GM21825 (cell line): ENCODE measurements around the gene PROX2.

ENCODE experiments used
- ATAC-seq: cut with Tn5 transposase; IDR thresholded peaks from one replicate; pipeline ENCODE4 v1.9.1; 2021; ENCODE audit warnings: mild to moderate bottlenecking, moderate library complexity; ENCODE audit not compliant: unreplicated experiment

The PROX2 gene

DNA sequence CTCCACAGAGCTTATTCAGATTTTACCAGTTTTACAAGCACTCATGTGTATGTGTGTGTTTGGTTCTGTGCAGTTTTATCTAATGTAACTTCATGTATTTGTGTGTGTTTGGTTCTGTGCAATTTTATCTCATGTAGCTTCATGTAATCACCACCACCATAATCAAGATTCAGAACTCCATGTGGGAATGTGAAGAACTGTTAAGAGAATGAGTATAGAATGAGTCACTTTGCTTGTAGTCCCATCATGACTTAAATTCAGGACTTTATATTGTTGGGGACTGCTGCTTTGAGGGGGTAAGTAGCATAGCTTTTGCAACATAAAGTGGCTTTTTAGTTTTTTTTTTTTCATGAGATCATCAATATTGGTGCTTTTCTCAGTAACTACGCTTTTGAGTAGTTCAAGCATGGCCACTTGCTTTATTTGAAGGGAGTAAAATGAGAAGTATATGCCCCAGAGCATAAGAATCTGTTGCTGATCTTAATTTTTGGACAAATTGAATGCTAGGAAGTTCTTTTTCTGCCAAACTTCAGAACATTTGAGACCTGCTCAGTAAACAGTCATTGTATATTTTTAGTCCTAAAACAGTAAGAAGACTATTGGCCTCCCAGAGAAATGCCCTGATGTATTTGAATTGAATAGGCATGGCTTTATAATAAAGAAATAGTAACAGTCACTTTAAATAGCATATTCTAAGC, 28.8 kb downstream of the PROX2 start:
- ATAC-seq = no peak

GRCh38 chr14:74846168-74846567, 29.8 kb downstream of the PROX2 start:
- no peak for ATAC-seq

DNA sequence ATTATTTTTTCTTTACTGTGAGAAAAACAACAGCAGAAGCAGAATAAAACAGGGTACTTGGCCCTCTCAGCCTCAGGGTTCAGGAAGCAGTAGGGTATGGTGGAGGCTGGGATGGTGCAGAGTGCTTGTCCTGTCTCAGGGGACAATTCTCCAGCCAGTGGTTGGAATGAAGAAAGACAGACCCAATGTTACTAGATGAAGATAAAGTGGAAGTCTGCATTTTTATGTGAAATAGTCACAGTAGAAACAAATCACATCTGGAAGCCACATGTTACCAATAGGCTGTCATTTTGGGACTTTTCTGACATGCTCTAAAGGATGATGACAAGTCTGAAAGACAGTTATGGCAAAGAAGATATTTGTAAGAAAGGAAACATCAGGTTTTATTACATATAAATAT, 32.3 kb downstream of the PROX2 start:
- ATAC-seq = no peak

DNA sequence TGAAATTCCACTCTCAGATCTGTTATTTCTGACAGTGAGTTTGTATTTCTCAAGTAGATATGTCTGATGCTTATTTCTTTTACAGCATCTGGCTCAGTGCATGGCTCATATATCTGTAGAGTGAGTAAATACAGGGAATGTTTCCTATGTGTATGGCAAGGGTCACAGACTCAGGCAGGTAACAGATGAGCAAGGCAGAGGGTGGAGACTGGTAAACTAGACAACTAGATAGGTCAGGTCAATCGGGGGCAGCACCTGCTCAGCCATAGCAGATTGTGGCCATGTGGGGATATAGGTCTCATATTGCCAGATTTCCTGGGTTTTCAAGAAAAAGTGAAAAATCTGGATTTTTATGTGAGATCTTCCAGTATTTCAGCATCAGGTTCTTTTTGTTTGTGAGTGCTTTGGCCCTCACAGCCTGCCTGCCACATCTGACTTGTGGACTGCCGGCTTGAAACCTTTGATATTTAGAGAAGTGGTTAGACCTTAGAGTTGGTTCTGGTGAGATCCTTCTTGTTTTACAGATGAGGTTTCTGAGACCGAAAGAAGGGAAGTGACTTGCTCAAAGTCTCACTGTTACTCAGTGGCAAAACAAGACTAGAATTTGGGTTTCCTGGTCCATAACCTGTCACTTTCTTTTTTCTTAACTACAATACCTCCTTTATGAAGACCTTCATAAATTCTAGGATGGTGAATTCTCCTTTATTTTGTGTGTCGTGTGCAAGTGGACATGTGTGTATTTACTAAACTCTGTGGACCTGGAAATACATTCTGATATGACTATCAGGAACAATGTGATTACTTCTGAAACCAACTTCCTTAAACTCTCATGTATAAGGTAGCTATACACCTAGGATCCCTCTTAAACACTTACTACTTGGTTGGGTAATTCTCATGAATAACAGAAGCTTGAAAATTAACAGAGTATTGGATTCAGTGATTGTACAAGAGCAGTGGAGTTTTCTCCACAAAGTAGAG, 34.4 kb downstream of the PROX2 start:
- ATAC-seq = peak; percentile 73

DNA sequence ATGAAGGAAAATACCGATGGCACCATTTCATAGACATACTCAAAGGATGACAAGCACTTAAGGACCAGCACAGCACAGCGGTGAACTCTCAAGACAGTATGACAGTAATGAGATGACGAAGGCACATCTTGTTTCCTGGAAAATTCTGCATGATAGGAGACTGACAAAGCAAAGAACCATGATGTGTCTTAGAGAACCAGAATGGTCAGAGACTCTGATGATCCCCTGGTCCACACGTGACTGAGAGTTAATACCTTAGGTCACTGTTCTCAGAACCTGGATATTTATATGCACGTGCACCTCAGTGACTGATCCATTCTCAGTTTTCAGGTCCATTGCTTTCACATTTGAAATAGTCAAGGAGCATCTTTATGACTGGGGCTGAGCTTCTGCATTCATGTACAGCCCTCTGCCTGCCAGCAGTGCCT, 35.3 kb downstream of the PROX2 start:
- ATAC-seq = peak; percentile 36

- ATAC-seq = no peak
These were observed 37.8 kb downstream of the PROX2 start for GRCh38 chr14:74838166-74838565.

DNA sequence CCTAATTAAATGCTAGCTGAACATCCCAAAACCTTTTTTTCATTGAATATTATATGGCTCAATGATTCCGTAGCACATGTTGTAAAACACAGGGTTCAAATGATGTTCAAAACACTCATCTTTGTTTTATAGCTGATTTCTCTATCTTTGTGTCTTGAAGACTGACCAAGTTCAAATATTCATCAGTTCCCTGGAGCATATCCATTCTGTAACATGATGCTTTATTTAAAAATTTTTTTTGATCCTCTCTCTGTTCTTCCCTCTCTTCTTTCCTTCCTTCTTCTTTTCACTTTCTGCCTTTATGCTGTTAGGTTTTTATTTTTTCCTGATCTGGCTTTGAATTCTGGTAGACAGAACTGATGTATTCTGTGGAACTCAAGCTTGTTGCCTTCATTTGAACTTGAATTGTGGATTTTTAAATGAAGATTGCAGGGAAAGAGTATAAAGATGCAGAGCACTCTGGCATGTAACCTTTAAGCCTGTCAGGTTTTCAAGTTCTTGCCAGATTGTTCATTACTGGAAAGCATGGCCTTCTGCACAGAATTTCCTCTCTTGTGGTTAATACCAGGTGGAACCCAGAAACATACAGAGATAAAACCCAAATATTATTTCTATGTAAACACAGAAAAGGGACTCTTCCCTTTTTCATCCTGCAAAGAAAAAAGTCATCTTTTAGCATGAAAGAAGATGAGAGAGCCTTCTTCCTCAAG, 39.5 kb downstream of the PROX2 start:
- ATAC-seq = no peak

- ATAC-seq = no peak
These were observed 40.2 kb downstream of the PROX2 start for GRCh38 chr14:74835645-74836250.

DNA sequence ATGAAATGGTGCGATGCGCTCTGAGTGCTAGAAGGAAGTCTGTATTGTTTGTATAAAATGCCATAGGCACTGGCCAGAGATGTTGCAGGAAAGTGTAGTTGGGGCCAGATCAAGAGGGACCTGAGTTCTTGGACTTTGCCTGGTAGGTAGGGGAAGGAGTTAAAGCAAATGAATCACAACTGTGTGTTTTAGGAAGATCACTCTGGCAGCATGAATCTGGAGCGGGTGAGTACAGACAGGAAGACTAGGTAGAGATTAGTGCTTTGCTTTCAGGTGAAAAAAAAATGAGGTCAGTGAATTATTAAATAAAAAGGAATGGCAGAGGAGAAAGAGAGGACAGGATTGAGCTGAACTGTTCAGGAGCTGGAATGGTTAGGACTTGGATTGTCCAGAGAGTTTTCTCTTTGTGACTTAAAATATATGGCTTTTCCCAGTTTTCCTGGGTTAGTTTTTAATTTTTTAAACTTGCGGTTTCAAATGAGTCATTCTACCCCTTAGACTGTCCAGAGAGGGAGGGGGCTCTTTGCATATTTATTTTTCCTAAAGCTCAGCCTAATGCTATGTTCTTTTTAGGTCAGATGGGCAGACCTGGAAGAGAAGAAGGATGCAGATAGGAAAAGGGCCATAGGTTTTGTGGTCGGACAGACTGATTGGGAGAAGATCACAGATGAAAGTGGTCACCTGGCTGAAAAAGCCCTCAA, 41.1 kb downstream of the PROX2 start:
- no peak for ATAC-seq

DNA sequence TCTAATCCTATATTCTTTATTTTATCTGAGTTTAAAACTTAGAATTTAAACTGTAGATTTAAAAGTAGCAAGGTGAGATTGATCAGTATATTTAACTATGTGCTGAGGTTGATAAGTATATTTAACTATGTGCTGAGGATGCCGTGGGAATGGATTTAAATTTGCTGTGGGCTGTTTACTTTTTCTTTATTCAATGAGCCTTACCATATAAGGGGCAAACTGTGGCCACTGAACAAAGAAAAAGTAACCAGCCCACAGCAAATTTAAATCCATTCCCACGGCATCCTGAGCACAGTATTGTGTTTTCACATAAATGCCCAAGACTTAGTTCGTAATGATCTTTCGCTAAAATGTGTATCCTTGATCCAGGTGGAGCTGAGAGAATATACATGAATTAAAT, 43.1 kb downstream of the PROX2 start:
- no peak for ATAC-seq

DNA sequence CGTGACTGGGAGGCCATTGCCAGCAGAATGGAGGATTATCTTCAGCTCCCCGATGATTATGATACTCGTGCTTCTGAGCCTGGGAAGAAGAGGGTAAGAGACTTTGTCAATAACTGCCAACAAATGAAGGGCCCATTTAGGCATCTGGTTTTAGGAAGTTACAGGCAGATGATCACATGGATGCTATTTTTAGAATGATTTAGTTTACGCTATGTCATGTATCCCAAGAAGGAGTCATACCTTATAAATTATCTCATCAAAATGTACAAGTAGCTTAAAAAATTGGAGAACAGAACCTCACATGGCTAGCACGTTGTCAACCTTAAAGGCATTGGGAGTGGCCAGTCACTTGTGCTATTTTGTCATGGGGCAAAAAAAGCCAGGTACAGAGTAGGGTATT, 46.7 kb downstream of the PROX2 start:
- no peak for ATAC-seq

DNA sequence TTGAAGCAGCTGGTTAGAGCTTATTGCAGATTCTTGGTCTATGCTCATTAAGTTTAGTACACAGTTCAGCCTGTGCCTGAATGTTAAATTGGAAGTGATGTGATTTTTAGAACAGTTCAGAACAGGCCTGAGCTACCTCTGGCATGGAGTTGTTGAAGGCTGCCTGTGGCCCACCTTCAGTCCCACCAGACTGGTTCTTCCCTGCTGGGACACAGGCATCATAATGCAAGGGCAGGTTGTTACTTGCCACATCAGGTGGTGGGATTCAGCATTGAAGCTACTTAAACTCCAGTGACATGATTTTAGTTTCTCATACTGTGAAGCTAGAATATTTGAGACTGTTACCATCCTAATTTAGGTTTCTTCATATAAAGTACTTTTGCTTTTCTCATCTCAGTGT, 49.4 kb downstream of the PROX2 start:
- ATAC-seq = no peak
